Chondrocyte (in vitro differentiated cells): Measurements from ENCODE around the gene MAP4K5. TPM values are rescaled to one million over a fixed set of nuclear protein-coding genes. Genes with fewer than 3 reads are reported as not detected.
A peak's percentile ranks its signal among the peaks of the same experiment; 100 is the strongest.

Source experiments
- DNase-seq: peaks from one replicate; pipeline ENCODE4 v3.0.0; 2021; ENCODE audit warnings: mixed read lengths, low spot score
- H3K27ac Mint-ChIP-seq: one replicate; pipeline ENCODE4 v1.8.0; 2021; ENCODE audit warnings: mild to moderate bottlenecking, moderate library complexity, mixed read lengths; ENCODE audit not compliant: unreplicated experiment
- H3K27me3 Mint-ChIP-seq: 2 replicates; pipeline ENCODE4 v1.8.0; 2021; ENCODE audit warnings: low read depth, mixed read lengths
- H3K36me3 Mint-ChIP-seq: 2 replicates; pipeline ENCODE4 v1.8.0; 2021; ENCODE audit warnings: low read depth, mixed read lengths
- H3K4me1 Mint-ChIP-seq: 2 replicates; pipeline ENCODE4 v1.8.0; 2021; ENCODE audit warnings: low read depth, mild to moderate bottlenecking, mixed read lengths
- H3K4me3 Mint-ChIP-seq: one replicate; pipeline ENCODE4 v1.8.0; 2021; ENCODE audit warnings: mild to moderate bottlenecking, moderate library complexity, mixed read lengths; ENCODE audit not compliant: unreplicated experiment
- H3K9me3 Mint-ChIP-seq: 2 replicates; pipeline ENCODE4 v1.8.0; 2021; ENCODE audit warnings: low read depth, mixed read lengths
- CTCF ChIP-seq: fragments of 200-600 bp; sonication (generic); IDR thresholded peaks from 2 replicates; pipeline ENCODE4 v1.5.0; 2021; ENCODE audit warnings: antibody characterized with exemption, mild to moderate bottlenecking, moderate library complexity
- total RNA-seq: library from RNA; stranded (reverse); gene quantifications from 3 replicates; pipeline ENCODE4 v1.2.1, GENCODE V29; 2021

The MAP4K5 gene
- total RNA-seq, 1 donor from 2014 or later: 103 TPM

- Mint-ChIP-seq H3K27me3 (no peaks in the 10 kb centered on the region), H3K4me1 (peaks cover 56% of the 10 kb centered on the region), H3K36me3 (peaks cover 1% of the 10 kb centered on the region), H3K9me3 (no peaks in the 10 kb centered on the region), H3K4me3 (no peak overlapping the region), H3K27ac (peak overlapping the region; percentile 83)
- DNase-seq: no peak
- peak; percentile 36 for TF ChIP-seq CTCF
Observed at GRCh38 chr14:50399251-50400032, 132.9 kb downstream of the MAP4K5 start.

GRCh38 chr14:50398189-50398580 is 134.2 kb downstream of the MAP4K5 start:
- Mint-ChIP-seq H3K4me3 (no peak overlapping the region), H3K27ac (peak overlapping the region; percentile 83), H3K27me3 (no peaks in the 10 kb centered on the region), H3K4me1 (peaks cover 56% of the 10 kb centered on the region), H3K36me3 (peaks cover 1% of the 10 kb centered on the region), H3K9me3 (no peaks in the 10 kb centered on the region)
- DNase-seq: no peak
- no peak for TF ChIP-seq CTCF

GRCh38 chr14:50397390-50398188 is 134.8 kb downstream of the MAP4K5 start:
- peak overlapping the region; percentile 84 for H3K4me3 Mint-ChIP-seq
- H3K36me3 Mint-ChIP-seq: peaks cover 3% of the 10 kb centered on the region
- H3K27ac Mint-ChIP-seq: peak overlapping the region; percentile 93
- H3K4me1 Mint-ChIP-seq: peaks cover 56% of the 10 kb centered on the region
- H3K27me3 Mint-ChIP-seq: no peaks in the 10 kb centered on the region
- no peak for TF ChIP-seq CTCF
- DNase-seq: no peak
- no peaks in the 10 kb centered on the region for H3K9me3 Mint-ChIP-seq

GRCh38 chr14:50396631-50397389 is 135.6 kb downstream of the MAP4K5 start, which contains the start of gene CDKL1:
CDKL1 (minus strand) TSS chr14:50396881; CDS start chr14:50395868, 1,013 bp downstream.
- Mint-ChIP-seq H3K9me3 (no peaks in the 10 kb centered on the region), H3K36me3 (peaks cover 3% of the 10 kb centered on the region), H3K4me1 (peaks cover 56% of the 10 kb centered on the region), H3K27ac (peak within 1 kb of the TSS; percentile 95), H3K4me3 (peak within 1 kb of the TSS; percentile 84), H3K27me3 (no peaks in the 10 kb centered on the region)
- no peak for TF ChIP-seq CTCF
- peak; percentile 92 for DNase-seq

- no peaks in the 10 kb centered on the region for H3K9me3 Mint-ChIP-seq
- peaks cover 53% of the 10 kb centered on the region for H3K4me1 Mint-ChIP-seq
- DNase-seq: no peak
- no peak for TF ChIP-seq CTCF
- H3K27ac Mint-ChIP-seq: peak overlapping the region; percentile 95
- H3K36me3 Mint-ChIP-seq: peaks cover 3% of the 10 kb centered on the region
- H3K27me3 Mint-ChIP-seq: no peaks in the 10 kb centered on the region
- peak overlapping the region; percentile 79 for H3K4me3 Mint-ChIP-seq
Observed at GRCh38 chr14:50395448-50395847, 136.9 kb downstream of the MAP4K5 start.
